HCT116 (cell line): ENCODE results near the gene DGKB. TPM values are rescaled to one million over a fixed set of nuclear protein-coding genes. Genes with fewer than 3 reads are reported as not detected.

ENCODE experiments used
- ATAC-seq: fragments of 200-7000 bp; cut with Tn5 transposase; 2 replicates; pipeline ENCODE4 v1.9.1; 2020; ENCODE audit warnings: mild to moderate bottlenecking, moderate library complexity
- BruUV-seq: library from RNA; stranded (reverse); fragments of 400-500 nt; replicated peaks from 2 replicates; lab custom pipeline; 2021; lab: Mats Ljungman, UMichigan
- CTCF ChIA-PET: fragments of 300-600 bp; sonication (Branson Sonifier 250); formaldehyde crosslinking; loops from one replicate; lab custom pipeline; 2021; ENCODE audit warnings: antibody characterized with exemption; lab: Charles Lee
- POLR2A ChIA-PET: fragments of 300-600, 350-600 bp; sonication (Branson Sonifier 250); formaldehyde crosslinking; loops from one replicate; lab custom pipeline; 2021; ENCODE audit warnings: antibody characterized with exemption; lab: Charles Lee
- RAD21 ChIA-PET, 2 experiments: fragments of 300-600 bp; sonication (Branson Sonifier 250); formaldehyde crosslinking; loops; one replicate each; lab custom pipeline; 2023; ENCODE audit warnings: low total read pairs in 2 of 2; ENCODE audit not compliant: uncharacterized antibody in 2 of 2, unreplicated experiment in 2 of 2, low non-redundant PET in 1 of 2; lab: Charles Lee
- DNase-seq: peaks from one replicate; pipeline ENCODE4 v3.0.0-alpha.2; 2010; ENCODE audit warnings: low read depth, low spot score
- H2AFZ ChIP-seq: fragments of 200-600 bp; shearing (Covaris generic), sonication (generic); 2 replicates; pipeline ENCODE4 v1.6.1; 2017; ENCODE audit warnings: low read depth, mixed run types, mixed read lengths, antibody characterized with exemption, low read length; ENCODE audit not compliant: poor library complexity, severe bottlenecking
- H3K27ac ChIP-seq: 2 replicates; pipeline ENCODE4 v1.5.1; 2012; ENCODE audit warnings: low read depth, low read length
- H3K27me3 ChIP-seq: fragments of 200-600 bp; sonication (generic); 2 replicates; pipeline ENCODE4 v1.6.1; 2016; ENCODE audit warnings: mixed run types, low read length, mixed read lengths; ENCODE audit not compliant: insufficient read depth
- H3K36me3 ChIP-seq, 2 experiments: fragments of 200-500 bp in 1 of 2; fragments of 200-600 bp in 1 of 2; sonication (Bioruptor generic) in 1 of 2; sonication (generic) in 1 of 2; 2 replicates each; pipeline versions ENCODE4 v1.5.1 to v1.6.1; 2014 to 2016; ENCODE audit warnings: low read length in 2 of 2, inconsistent platforms in 1 of 2, mixed read lengths in 1 of 2, mixed run types in 1 of 2; ENCODE audit not compliant: insufficient read depth in 2 of 2, control insufficient read depth in 1 of 2
- H3K4me1 ChIP-seq, 2 experiments: fragments of 200-600 bp in 1 of 2; sonication (generic) in 1 of 2; 2 replicates each; pipeline versions ENCODE4 v1.5.1 to v1.6.1; 2012 to 2017; ENCODE audit warnings: low read length in 2 of 2, inconsistent platforms in 1 of 2, mild to moderate bottlenecking in 1 of 2, mixed read lengths in 1 of 2, mixed run types in 1 of 2, moderate library complexity in 1 of 2; ENCODE audit not compliant: insufficient read depth in 2 of 2, control insufficient read depth in 1 of 2
- H3K4me2 ChIP-seq: fragments of 200-600 bp; sonication (generic); 2 replicates; pipeline ENCODE4 v1.6.1; 2017; ENCODE audit warnings: mixed run types, low read length, mixed read lengths
- H3K4me3 ChIP-seq, 2 experiments: fragments of 200-600 bp in 1 of 2; sonication (generic) in 1 of 2; replicated peaks in 1 of 2; 2 replicates each; pipeline ENCODE4 v1.5.1; 2011 to 2016; ENCODE audit warnings: low read length in 2 of 2, control low read depth in 1 of 2, low read depth in 1 of 2, mild to moderate bottlenecking in 1 of 2, mixed read lengths in 1 of 2, mixed run types in 1 of 2
- H3K79me2 ChIP-seq: fragments of 200-600 bp; sonication (generic); 2 replicates; pipeline ENCODE4 v1.6.1; 2017; ENCODE audit warnings: mild to moderate bottlenecking, mixed run types, low read length, moderate library complexity, mixed read lengths; ENCODE audit not compliant: insufficient read depth
- H3K9ac ChIP-seq: fragments of 200-600 bp; sonication (generic); 2 replicates; pipeline ENCODE4 v1.6.1; 2016; ENCODE audit warnings: low read length, mixed read lengths
- H3K9me2 ChIP-seq: fragments of 200-600 bp; sonication (generic), shearing (Covaris generic); 2 replicates; pipeline ENCODE4 v1.6.1; 2017; ENCODE audit warnings: mixed run types, mild to moderate bottlenecking, moderate library complexity; ENCODE audit not compliant: insufficient read depth
- H3K9me3 ChIP-seq, 2 experiments: fragments of 200-500 bp in 1 of 2; fragments of 200-600 bp in 1 of 2; sonication (Bioruptor generic) in 1 of 2; sonication (generic) in 1 of 2; 2 replicates each; pipeline ENCODE4 v1.6.1; 2014 to 2017; ENCODE audit warnings: low read length in 2 of 2, mixed read lengths in 2 of 2, inconsistent platforms in 1 of 2, low read depth in 1 of 2, mild to moderate bottlenecking in 1 of 2, mixed run types in 1 of 2, moderate library complexity in 1 of 2; ENCODE audit not compliant: control insufficient read depth in 1 of 2, insufficient read depth in 1 of 2
- H4K20me1 ChIP-seq: fragments of 200-600 bp; sonication (generic), shearing (Covaris generic); 2 replicates; pipeline ENCODE4 v1.6.1; 2017; ENCODE audit warnings: mixed run types, mild to moderate bottlenecking, moderate library complexity; ENCODE audit not compliant: insufficient read depth
- EGR1 ChIP-seq: IDR thresholded peaks from 2 replicates; pipeline ENCODE4 v1.6.1; 2012; ENCODE audit warnings: low read depth
- EZH2 ChIP-seq: fragments of 200-600 bp; sonication (generic); IDR thresholded peaks from 2 replicates; pipeline ENCODE4 v1.6.1; 2017; ENCODE audit warnings: antibody characterized with exemption, mixed run types
- FOSL1 ChIP-seq: IDR thresholded peaks from 2 replicates; pipeline ENCODE4 v1.6.1; 2012; ENCODE audit warnings: low read depth
- JUND ChIP-seq: IDR thresholded peaks from 2 replicates; pipeline ENCODE4 v1.6.1; 2012
- POLR2AphosphoS5 ChIP-seq: IDR thresholded peaks from 2 replicates; pipeline ENCODE4 v1.6.1; 2011; ENCODE audit warnings: mild to moderate bottlenecking, low read depth, low read length, moderate library complexity
- RAD21 ChIP-seq: IDR thresholded peaks from 2 replicates; pipeline ENCODE4 v1.6.1; 2012; ENCODE audit warnings: low read depth, mild to moderate bottlenecking
- SP1 ChIP-seq: IDR thresholded peaks from 2 replicates; pipeline ENCODE4 v1.6.1; 2012; ENCODE audit warnings: low read depth
- TCF7L2 ChIP-seq: IDR thresholded peaks from 2 replicates; pipeline ENCODE4 v1.7.0; 2011; ENCODE audit warnings: borderline replicate concordance, inconsistent platforms; ENCODE audit not compliant: insufficient read depth, insufficient read length; ENCODE audit errors: extremely low read depth
- ZNF274 ChIP-seq: fragments of 200-500 bp; sonication (Bioruptor generic); IDR thresholded peaks from 2 replicates; pipeline ENCODE4 v1.6.1; 2014; ENCODE audit warnings: mild to moderate bottlenecking, low read depth, low read length, inconsistent platforms
- intact Hi-C: fragments of 100-400 bp; cut with micrococcal nuclease; formaldehyde crosslinking; loops from 2 replicates; pipeline ENCODE4 v1.10.0; 2022
- total RNA-seq: library from RNA; stranded (reverse); gene quantifications from one replicate; pipeline ENCODE4 v1.2.1, GENCODE V29; 2021; ENCODE audit not compliant: unreplicated experiment
- TF ChIP-seq, protein P1 (sequence below): IDR thresholded peaks from 2 replicates; pipeline ENCODE4 v1.6.1; 2011; ENCODE audit warnings: mild to moderate bottlenecking, low read length, moderate library complexity; ENCODE audit not compliant: insufficient replicate concordance; ENCODE audit errors: extremely low read depth
- TF ChIP-seq, protein P2 (sequence below), 3 experiments: fragments of 200-600 bp in 1 of 3; sonication (generic) in 1 of 3; IDR thresholded peaks in 2 of 3; conservative IDR thresholded peaks in 1 of 3; 2 replicates each; pipeline ENCODE4 v1.5.1; 2012 to 2017; ENCODE audit warnings: low read depth in 2 of 3, low read length in 2 of 3, antibody characterized with exemption in 1 of 3, borderline replicate concordance in 1 of 3, control low read depth in 1 of 3, mild to moderate bottlenecking in 1 of 3, mixed read lengths in 1 of 3, mixed run types in 1 of 3, moderate library complexity in 1 of 3; ENCODE audit not compliant: insufficient read depth in 1 of 3
- TF ChIP-seq, protein P3 (sequence below): IDR thresholded peaks from 2 replicates; pipeline ENCODE4 v1.6.1; 2012

The DGKB gene
- total RNA-seq, 1 experiment from 2014 or later = 0.05 TPM

GRCh38 chr7:14639329-14639728 lies 263.2 kb downstream of the DGKB start (continued):
- TF ChIP-seq, protein P1, sequence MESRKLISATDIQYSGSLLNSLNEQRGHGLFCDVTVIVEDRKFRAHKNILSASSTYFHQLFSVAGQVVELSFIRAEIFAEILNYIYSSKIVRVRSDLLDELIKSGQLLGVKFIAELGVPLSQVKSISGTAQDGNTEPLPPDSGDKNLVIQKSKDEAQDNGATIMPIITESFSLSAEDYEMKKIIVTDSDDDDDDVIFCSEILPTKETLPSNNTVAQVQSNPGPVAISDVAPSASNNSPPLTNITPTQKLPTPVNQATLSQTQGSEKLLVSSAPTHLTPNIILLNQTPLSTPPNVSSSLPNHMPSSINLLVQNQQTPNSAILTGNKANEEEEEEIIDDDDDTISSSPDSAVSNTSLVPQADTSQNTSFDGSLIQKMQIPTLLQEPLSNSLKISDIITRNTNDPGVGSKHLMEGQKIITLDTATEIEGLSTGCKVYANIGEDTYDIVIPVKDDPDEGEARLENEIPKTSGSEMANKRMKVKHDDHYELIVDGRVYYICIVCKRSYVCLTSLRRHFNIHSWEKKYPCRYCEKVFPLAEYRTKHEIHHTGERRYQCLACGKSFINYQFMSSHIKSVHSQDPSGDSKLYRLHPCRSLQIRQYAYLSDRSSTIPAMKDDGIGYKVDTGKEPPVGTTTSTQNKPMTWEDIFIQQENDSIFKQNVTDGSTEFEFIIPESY = no peak
- TF ChIP-seq SP1 = no peak

DNA sequence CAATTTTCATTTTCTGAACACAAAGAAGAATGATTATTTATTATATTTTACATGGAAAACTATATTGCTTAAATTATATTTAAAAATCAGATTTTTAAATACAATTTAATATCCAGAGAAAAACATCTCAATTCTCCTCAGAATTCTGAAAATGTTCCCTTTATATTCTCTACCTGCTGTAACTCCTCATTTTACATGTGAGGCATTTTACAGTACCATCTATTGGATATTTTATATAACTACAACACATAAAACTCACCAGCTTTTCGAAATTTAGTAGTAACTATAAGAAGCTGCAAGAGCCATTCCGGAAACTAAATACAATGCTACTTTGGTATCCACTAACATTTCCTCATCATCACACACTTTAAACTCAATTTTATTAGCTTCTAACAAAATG lies 264.6 kb downstream of the DGKB start:
- ATAC-seq (no peak), DNase-seq (no peak)
- BruUV-seq = no TSS peak
- ChIA-PET POLR2A (no interaction called here), RAD21 (no interaction called here), CTCF (interaction anchor here (1.1 kb wide), 1 partner anchor 54 kb away, joined by 6 read pairs; no protein-coding TSS in a partner anchor)
- no peaks in the 10 kb centered on the region for H4K20me1 ChIP-seq
- no peak overlapping the region for H3K4me3 ChIP-seq
- no peak overlapping the region for H3K4me2 ChIP-seq
- no peaks in the 10 kb centered on the region for H3K9me3 ChIP-seq
- no peak overlapping the region for H3K9ac ChIP-seq
- H3K27me3 ChIP-seq = no peaks in the 10 kb centered on the region
- no peak overlapping the region for H3K27ac ChIP-seq
- no peaks in the 10 kb centered on the region for H3K36me3 ChIP-seq
- H3K79me2 ChIP-seq = no peaks in the 10 kb centered on the region
- no peaks in the 10 kb centered on the region for H3K9me2 ChIP-seq
- no peaks in the 10 kb centered on the region for H3K4me1 ChIP-seq
- intact Hi-C loops = no loop called here
- TF ChIP-seq RAD21 (peak; percentile 29; the same call in 1 of the 2 replicates), EZH2 (no peak)
- no peak overlapping the region for H2AFZ ChIP-seq

GRCh38 chr7:14635955-14636354 lies 266.6 kb downstream of the DGKB start:
- Histone ChIP-seq H3K9me2 (no peaks in the 10 kb centered on the region), H3K9me3 (no peaks in the 10 kb centered on the region), H3K4me3 (no peak overlapping the region), H3K9ac (no peak overlapping the region), H3K27ac (no peak overlapping the region), H3K79me2 (no peaks in the 10 kb centered on the region), H3K4me2 (no peak overlapping the region), H3K4me1 (no peaks in the 10 kb centered on the region), H3K27me3 (no peaks in the 10 kb centered on the region), H2AFZ (no peak overlapping the region), H3K36me3 (no peaks in the 10 kb centered on the region), H4K20me1 (no peaks in the 10 kb centered on the region)
- no TSS peak for BruUV-seq
- TF ChIP-seq, protein P2, sequence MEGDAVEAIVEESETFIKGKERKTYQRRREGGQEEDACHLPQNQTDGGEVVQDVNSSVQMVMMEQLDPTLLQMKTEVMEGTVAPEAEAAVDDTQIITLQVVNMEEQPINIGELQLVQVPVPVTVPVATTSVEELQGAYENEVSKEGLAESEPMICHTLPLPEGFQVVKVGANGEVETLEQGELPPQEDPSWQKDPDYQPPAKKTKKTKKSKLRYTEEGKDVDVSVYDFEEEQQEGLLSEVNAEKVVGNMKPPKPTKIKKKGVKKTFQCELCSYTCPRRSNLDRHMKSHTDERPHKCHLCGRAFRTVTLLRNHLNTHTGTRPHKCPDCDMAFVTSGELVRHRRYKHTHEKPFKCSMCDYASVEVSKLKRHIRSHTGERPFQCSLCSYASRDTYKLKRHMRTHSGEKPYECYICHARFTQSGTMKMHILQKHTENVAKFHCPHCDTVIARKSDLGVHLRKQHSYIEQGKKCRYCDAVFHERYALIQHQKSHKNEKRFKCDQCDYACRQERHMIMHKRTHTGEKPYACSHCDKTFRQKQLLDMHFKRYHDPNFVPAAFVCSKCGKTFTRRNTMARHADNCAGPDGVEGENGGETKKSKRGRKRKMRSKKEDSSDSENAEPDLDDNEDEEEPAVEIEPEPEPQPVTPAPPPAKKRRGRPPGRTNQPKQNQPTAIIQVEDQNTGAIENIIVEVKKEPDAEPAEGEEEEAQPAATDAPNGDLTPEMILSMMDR (IDR thresholded peaks at IDR 0.05 in 2 of 3, conservative IDR thresholded peaks at IDR 0.05 in 1 of 3; ENCODE audit: borderline replicate concordance in 1 of 3, insufficient read depth in 1 of 3, low read depth in 2 of 3, low read length in 2 of 3) = no peak
- TF ChIP-seq POLR2AphosphoS5 = no peak
- TF ChIP-seq, protein P1 = no peak
- no peak for TF ChIP-seq ZNF274
- TF ChIP-seq JUND = no peak
- TF ChIP-seq FOSL1 = no peak
- TF ChIP-seq, protein P3, sequence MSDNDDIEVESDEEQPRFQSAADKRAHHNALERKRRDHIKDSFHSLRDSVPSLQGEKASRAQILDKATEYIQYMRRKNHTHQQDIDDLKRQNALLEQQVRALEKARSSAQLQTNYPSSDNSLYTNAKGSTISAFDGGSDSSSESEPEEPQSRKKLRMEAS = no peak
- TF ChIP-seq TCF7L2 = no peak
- TF ChIP-seq EGR1 = no peak
- POLR2A ChIA-PET = no interaction called here
- RAD21 ChIA-PET = no interaction called here
- no peak for DNase-seq
- intact Hi-C loops = no loop called here
- CTCF ChIA-PET = no interaction called here
- no peak for ATAC-seq
